Measurements from ENCODE around the gene RALGPS1.

DNA sequence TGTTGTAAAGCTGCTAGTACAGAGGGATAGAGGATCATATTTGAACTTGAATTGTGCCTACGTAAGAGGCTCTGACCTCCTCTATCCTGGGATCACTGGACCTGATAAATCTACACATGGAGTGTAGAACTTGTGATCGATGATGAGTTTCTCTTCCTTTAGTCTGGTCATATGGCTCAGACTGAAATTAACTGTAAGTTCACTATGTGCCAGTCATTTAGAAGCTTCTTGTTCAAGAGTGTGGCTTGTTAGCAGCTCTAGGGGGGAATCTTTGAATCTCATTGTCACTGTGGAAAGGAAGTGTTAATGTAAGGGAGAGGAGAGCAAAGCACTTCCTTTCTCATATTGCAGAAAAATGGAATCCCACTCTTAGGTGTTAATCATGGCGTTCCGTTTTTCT, 42.1 kb upstream of the RALGPS1 start:
- TF ChIP-seq, protein P1, sequence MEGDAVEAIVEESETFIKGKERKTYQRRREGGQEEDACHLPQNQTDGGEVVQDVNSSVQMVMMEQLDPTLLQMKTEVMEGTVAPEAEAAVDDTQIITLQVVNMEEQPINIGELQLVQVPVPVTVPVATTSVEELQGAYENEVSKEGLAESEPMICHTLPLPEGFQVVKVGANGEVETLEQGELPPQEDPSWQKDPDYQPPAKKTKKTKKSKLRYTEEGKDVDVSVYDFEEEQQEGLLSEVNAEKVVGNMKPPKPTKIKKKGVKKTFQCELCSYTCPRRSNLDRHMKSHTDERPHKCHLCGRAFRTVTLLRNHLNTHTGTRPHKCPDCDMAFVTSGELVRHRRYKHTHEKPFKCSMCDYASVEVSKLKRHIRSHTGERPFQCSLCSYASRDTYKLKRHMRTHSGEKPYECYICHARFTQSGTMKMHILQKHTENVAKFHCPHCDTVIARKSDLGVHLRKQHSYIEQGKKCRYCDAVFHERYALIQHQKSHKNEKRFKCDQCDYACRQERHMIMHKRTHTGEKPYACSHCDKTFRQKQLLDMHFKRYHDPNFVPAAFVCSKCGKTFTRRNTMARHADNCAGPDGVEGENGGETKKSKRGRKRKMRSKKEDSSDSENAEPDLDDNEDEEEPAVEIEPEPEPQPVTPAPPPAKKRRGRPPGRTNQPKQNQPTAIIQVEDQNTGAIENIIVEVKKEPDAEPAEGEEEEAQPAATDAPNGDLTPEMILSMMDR (IDR thresholded peaks at IDR 0.05) = no peak
- TF ChIP-seq EP300 (IDR thresholded peaks at IDR 0.05; ENCODE audit: borderline replicate concordance in 1 of 2, low read depth in 1 of 2, low read length in 1 of 2) = no peak
- no peak for TF ChIP-seq POLR2AphosphoS5 (IDR thresholded peaks at IDR 0.05; ENCODE audit: low read depth, low read length)
- no peak for TF ChIP-seq RAD21 (IDR thresholded peaks at IDR 0.05; ENCODE audit: low read length)
- TF ChIP-seq SIN3A (IDR thresholded peaks at IDR 0.05; ENCODE audit: borderline replicate concordance, low read depth, low read length) = no peak
- no peak for TF ChIP-seq TAF1 (IDR thresholded peaks at IDR 0.05; ENCODE audit: borderline replicate concordance, low read depth, low read length)
- no peak for TF ChIP-seq SMC3 (IDR thresholded peaks at IDR 0.05; ENCODE audit: low read depth, low read length)
- TF ChIP-seq, protein P2, sequence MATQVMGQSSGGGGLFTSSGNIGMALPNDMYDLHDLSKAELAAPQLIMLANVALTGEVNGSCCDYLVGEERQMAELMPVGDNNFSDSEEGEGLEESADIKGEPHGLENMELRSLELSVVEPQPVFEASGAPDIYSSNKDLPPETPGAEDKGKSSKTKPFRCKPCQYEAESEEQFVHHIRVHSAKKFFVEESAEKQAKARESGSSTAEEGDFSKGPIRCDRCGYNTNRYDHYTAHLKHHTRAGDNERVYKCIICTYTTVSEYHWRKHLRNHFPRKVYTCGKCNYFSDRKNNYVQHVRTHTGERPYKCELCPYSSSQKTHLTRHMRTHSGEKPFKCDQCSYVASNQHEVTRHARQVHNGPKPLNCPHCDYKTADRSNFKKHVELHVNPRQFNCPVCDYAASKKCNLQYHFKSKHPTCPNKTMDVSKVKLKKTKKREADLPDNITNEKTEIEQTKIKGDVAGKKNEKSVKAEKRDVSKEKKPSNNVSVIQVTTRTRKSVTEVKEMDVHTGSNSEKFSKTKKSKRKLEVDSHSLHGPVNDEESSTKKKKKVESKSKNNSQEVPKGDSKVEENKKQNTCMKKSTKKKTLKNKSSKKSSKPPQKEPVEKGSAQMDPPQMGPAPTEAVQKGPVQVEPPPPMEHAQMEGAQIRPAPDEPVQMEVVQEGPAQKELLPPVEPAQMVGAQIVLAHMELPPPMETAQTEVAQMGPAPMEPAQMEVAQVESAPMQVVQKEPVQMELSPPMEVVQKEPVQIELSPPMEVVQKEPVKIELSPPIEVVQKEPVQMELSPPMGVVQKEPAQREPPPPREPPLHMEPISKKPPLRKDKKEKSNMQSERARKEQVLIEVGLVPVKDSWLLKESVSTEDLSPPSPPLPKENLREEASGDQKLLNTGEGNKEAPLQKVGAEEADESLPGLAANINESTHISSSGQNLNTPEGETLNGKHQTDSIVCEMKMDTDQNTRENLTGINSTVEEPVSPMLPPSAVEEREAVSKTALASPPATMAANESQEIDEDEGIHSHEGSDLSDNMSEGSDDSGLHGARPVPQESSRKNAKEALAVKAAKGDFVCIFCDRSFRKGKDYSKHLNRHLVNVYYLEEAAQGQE (IDR thresholded peaks at IDR 0.05; ENCODE audit: low read depth, low read length) = no peak
- TF ChIP-seq, protein P3, sequence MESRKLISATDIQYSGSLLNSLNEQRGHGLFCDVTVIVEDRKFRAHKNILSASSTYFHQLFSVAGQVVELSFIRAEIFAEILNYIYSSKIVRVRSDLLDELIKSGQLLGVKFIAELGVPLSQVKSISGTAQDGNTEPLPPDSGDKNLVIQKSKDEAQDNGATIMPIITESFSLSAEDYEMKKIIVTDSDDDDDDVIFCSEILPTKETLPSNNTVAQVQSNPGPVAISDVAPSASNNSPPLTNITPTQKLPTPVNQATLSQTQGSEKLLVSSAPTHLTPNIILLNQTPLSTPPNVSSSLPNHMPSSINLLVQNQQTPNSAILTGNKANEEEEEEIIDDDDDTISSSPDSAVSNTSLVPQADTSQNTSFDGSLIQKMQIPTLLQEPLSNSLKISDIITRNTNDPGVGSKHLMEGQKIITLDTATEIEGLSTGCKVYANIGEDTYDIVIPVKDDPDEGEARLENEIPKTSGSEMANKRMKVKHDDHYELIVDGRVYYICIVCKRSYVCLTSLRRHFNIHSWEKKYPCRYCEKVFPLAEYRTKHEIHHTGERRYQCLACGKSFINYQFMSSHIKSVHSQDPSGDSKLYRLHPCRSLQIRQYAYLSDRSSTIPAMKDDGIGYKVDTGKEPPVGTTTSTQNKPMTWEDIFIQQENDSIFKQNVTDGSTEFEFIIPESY (IDR thresholded peaks at IDR 0.05; ENCODE audit: borderline replicate concordance, low read depth) = no peak
- TF ChIP-seq GABPA (IDR thresholded peaks at IDR 0.05; ENCODE audit: low read depth) = no peak
- TF ChIP-seq EZH2phosphoT487 (IDR thresholded peaks at IDR 0.05; ENCODE audit: borderline replicate concordance, low read depth) = no peak
- TF ChIP-seq, protein P4, sequence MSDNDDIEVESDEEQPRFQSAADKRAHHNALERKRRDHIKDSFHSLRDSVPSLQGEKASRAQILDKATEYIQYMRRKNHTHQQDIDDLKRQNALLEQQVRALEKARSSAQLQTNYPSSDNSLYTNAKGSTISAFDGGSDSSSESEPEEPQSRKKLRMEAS (IDR thresholded peaks at IDR 0.05; ENCODE audit: low read depth) = no peak
